ENCODE results near the gene STX11.

- TF ChIP-seq, protein P1, sequence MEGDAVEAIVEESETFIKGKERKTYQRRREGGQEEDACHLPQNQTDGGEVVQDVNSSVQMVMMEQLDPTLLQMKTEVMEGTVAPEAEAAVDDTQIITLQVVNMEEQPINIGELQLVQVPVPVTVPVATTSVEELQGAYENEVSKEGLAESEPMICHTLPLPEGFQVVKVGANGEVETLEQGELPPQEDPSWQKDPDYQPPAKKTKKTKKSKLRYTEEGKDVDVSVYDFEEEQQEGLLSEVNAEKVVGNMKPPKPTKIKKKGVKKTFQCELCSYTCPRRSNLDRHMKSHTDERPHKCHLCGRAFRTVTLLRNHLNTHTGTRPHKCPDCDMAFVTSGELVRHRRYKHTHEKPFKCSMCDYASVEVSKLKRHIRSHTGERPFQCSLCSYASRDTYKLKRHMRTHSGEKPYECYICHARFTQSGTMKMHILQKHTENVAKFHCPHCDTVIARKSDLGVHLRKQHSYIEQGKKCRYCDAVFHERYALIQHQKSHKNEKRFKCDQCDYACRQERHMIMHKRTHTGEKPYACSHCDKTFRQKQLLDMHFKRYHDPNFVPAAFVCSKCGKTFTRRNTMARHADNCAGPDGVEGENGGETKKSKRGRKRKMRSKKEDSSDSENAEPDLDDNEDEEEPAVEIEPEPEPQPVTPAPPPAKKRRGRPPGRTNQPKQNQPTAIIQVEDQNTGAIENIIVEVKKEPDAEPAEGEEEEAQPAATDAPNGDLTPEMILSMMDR (IDR thresholded peaks at IDR 0.05) = no peak
- TF ChIP-seq POLR2A (IDR thresholded peaks at IDR 0.05) = no peak
Observed at GRCh38 chr6:144149558-144149893, 791 bp upstream of the STX11 start.

Measured in breast epithelium (tissue), 3 donors.